DOHH2 (cell line): ENCODE results near the gene LRRC56.

ENCODE experiments used
- H3F3A ChIP-seq: fragments of 200-600 bp; sonication (generic), shearing (Covaris generic); 2 replicates; pipeline ENCODE4 v1.6.0; 2016; ENCODE audit warnings: antibody characterized with exemption, mild to moderate bottlenecking; ENCODE audit not compliant: control insufficient read depth, insufficient read depth
- H3K27ac ChIP-seq: fragments of 200-600 bp; sonication (generic); 2 replicates; pipeline ENCODE4 v1.5.1; 2014; ENCODE audit warnings: low read depth, mild to moderate bottlenecking, low read length, moderate library complexity
- H3K27me3 ChIP-seq: fragments of 200-600 bp; sonication (generic); 2 replicates; pipeline ENCODE4 v1.6.1; 2014; ENCODE audit warnings: mild to moderate bottlenecking, low read length, mixed read lengths; ENCODE audit not compliant: control insufficient read depth
- H3K36me3 ChIP-seq: fragments of 200-600 bp; sonication (generic); 2 replicates; pipeline ENCODE4 v1.6.1; 2014; ENCODE audit warnings: mild to moderate bottlenecking, low read length, moderate library complexity, mixed read lengths; ENCODE audit not compliant: control insufficient read depth
- H3K4me1 ChIP-seq: fragments of 200-600 bp; sonication (generic); 2 replicates; pipeline ENCODE4 v1.6.1; 2014; ENCODE audit warnings: mild to moderate bottlenecking, low read length, mixed read lengths; ENCODE audit not compliant: control insufficient read depth
- H3K4me2 ChIP-seq: fragments of 200-600 bp; sonication (generic); 2 replicates; pipeline ENCODE4 v1.6.0; 2014; ENCODE audit warnings: mild to moderate bottlenecking, low read length, moderate library complexity
- H3K4me3 ChIP-seq: fragments of 200-600 bp; sonication (generic); 2 replicates; pipeline ENCODE4 v1.5.1; 2014; ENCODE audit warnings: mild to moderate bottlenecking, low read length, mixed read lengths
- H3K79me2 ChIP-seq: fragments of 200-600 bp; sonication (generic); 2 replicates; pipeline ENCODE4 v1.6.1; 2014; ENCODE audit warnings: mild to moderate bottlenecking, low read length, mixed read lengths; ENCODE audit not compliant: control insufficient read depth
- H3K9me2 ChIP-seq: fragments of 200-600 bp; sonication (generic); replicated peaks from 2 replicates; pipeline ENCODE4 v1.6.1; 2014; ENCODE audit warnings: mild to moderate bottlenecking, low read length, mixed read lengths; ENCODE audit not compliant: control insufficient read depth
- H3K9me3 ChIP-seq: fragments of 200-600 bp; sonication (generic); 2 replicates; pipeline ENCODE4 v1.6.1; 2014; ENCODE audit warnings: antibody characterized with exemption, low read length, mixed read lengths; ENCODE audit not compliant: control insufficient read depth, insufficient read depth
- H4K20me1 ChIP-seq: fragments of 200-600 bp; sonication (generic); 2 replicates; pipeline ENCODE4 v1.6.0; 2014; ENCODE audit warnings: low read depth, mild to moderate bottlenecking, antibody characterized with exemption, low read length, moderate library complexity; ENCODE audit not compliant: control insufficient read depth, insufficient read depth
- CTCF ChIP-seq: fragments of 200-600 bp; sonication (generic); IDR thresholded peaks from one replicate; pipeline ENCODE4 v1.5.1; 2014; ENCODE audit warnings: antibody characterized with exemption, mild to moderate bottlenecking, low read depth, low read length; ENCODE audit not compliant: poor library complexity, severe bottlenecking
- EZH2phosphoT487 ChIP-seq: fragments of 200-600 bp; sonication (generic); IDR thresholded peaks from 2 replicates; pipeline ENCODE4 v1.6.1; 2017; ENCODE audit warnings: borderline replicate concordance, mild to moderate bottlenecking, antibody characterized with exemption, low read length, moderate library complexity, mixed read lengths

Gene LRRC56

DNA sequence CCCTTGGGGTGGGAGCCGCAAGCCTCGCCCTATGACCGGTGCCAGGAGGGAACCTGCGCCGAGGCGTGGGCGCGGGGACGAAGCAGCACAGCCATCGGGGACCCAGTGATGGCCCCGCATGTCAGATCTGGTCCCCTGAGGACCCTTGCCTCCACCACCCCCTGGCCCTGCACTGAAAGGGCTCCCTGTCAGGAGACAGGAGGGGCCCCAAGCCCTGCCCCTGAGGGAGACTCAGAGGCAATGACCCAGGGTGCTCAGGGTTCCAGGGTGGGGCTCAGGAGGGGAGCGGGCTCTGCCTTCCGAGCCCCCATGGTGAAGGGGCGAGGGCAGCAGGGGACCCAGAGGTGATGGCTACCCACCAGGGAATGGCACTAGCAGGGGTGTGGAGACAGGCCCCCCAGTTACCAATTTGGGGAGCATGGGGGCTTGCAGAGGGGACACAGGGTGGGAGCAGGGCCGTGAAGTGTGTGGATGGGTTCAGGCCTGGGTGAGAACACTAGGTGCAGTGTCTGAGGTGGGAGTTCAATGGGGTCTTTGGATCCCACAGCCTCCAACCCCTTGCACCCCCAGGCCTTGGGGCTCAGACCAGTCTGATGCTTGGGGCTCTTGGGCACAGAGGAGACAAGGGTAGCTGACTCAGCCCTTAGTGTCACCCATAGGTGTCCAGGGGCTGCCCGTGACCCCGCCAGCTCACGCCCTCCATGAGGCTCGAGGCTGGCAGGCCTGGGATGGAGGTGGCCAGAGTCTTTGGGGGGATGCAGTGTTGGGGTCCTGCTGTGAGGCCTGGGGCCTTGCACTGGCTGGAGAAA, 499 bp downstream of the LRRC56 start:
- TF ChIP-seq EZH2phosphoT487: no peak
- TF ChIP-seq CTCF: no peak
- peak overlapping the region; percentile 97; the same call in 1 of the 2 replicates for H3K27ac ChIP-seq
- peak overlapping the region; percentile 71 for H3K4me2 ChIP-seq

DNA sequence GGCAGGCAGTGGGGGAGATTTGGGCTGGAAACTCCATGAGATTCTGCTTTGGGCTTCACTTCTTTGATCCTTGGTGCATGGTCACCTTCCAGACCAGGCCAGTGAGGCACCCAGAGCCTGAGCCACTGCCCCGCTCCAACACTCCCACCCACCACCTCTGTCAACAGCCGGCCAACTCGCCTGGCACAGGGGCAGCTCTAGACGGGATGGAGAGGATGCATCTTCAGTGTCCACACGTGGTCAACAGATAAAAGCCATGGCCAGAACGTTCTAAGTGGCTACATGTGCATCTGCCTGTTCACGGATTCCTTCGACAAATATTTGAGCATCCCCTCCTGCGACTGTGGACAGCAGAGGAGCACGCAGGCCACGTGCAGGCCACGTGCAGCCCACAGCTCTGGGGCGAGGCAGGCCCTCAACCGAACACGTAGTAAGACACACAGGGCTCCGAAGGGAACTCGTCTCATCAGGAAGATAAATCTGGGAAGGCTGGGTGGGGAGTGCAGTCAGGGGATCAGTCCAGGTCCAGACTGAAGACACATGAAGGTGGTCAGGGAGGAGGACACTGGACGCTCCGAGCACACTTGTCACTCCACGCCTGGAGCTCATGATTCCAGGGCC, 1.2 kb downstream of the LRRC56 start:
- Histone ChIP-seq H3K27me3 (no peaks in the 10 kb centered on the region), H3F3A (peaks cover 10% of the 10 kb centered on the region), H3K9me3 (no peaks in the 10 kb centered on the region), H3K9me2 (no peaks in the 10 kb centered on the region), H3K4me1 (peaks cover 42% of the 10 kb centered on the region), H3K4me2 (peak overlapping the region; percentile 71), H3K27ac (no peak overlapping the region), H3K4me3 (peak overlapping the region; percentile 83; the same call in 1 of the 2 replicates), H3K36me3 (peaks cover 7% of the 10 kb centered on the region), H4K20me1 (no peaks in the 10 kb centered on the region), H3K79me2 (peaks cover 18% of the 10 kb centered on the region)
- no peak for TF ChIP-seq EZH2phosphoT487
- no peak for TF ChIP-seq CTCF

More for the DNA sequence above, 499 bp downstream of the LRRC56 start:
- peaks cover 10% of the 10 kb centered on the region for H3F3A ChIP-seq
- H3K4me1 ChIP-seq: peaks cover 42% of the 10 kb centered on the region
- no peaks in the 10 kb centered on the region for H3K9me2 ChIP-seq
- H3K36me3 ChIP-seq: peaks cover 14% of the 10 kb centered on the region
- H3K4me3 ChIP-seq: peak overlapping the region; percentile 83
- no peaks in the 10 kb centered on the region for H3K27me3 ChIP-seq
- H3K79me2 ChIP-seq: peaks cover 20% of the 10 kb centered on the region
- no peaks in the 10 kb centered on the region for H3K9me3 ChIP-seq
- no peaks in the 10 kb centered on the region for H4K20me1 ChIP-seq

DNA sequence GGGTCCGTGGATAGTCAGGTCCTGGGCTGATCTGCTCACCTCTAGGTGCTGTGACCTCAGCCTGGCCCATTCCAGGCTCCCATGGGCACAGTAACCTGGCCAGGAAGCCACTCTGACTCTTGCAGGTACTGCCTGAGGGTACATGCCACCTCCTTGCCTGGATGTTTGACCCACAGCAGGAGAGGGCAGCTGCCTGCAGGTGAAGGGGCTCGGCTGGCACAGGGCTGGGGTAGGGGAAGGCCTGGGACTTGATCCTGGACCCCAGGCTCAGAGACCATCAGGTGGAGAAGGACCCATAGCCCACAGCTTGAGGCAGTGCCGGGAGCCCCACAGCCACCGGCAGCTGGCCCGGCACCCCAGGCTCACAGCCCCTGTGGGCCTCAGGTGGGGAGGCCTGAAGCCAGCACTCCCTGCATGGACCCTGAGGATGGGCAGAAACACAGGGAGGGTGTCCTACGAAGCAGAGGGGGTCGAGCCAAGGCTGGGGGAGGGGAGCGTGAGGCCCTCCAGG, 2.7 kb downstream of the LRRC56 start:
- Histone ChIP-seq H3K4me1 (peaks cover 31% of the 10 kb centered on the region), H3K9me3 (no peaks in the 10 kb centered on the region), H3K4me2 (no peak overlapping the region), H3K36me3 (no peaks in the 10 kb centered on the region), H3F3A (peaks cover 10% of the 10 kb centered on the region), H4K20me1 (no peaks in the 10 kb centered on the region), H3K79me2 (peaks cover 3% of the 10 kb centered on the region; the same call in 1 of the 2 replicates), H3K27ac (no peak overlapping the region), H3K27me3 (no peaks in the 10 kb centered on the region), H3K4me3 (no peak overlapping the region), H3K9me2 (no peaks in the 10 kb centered on the region)
- TF ChIP-seq EZH2phosphoT487: no peak
- no peak for TF ChIP-seq CTCF
